Esophagus (tissue), 2 donors: ENCODE results near the gene MMP23B. TPM values are rescaled to one million over a fixed set of nuclear protein-coding genes. Genes with fewer than 3 reads are reported as not detected.

Experiments
- polyA plus RNA-seq, 2 donors: library from polyadenylated mRNA; stranded (reverse); fragments of 200-250 nt; gene quantifications; one replicate each; pipeline ENCODE4 v1.2.3, GENCODE V29; 2013
- donor health status: healthy with polysubstance abuse.
- donor health status: Bipolar disorder and iron deficiency.

MMP23B gene
- polyA plus RNA-seq, 2 donors, result 0.91 to 2.7 TPM

Other genes starting within 250 kb of the MMP23B start
- gene CCNL2, start 232.8 kb upstream of the MMP23B start, polyA plus RNA-seq, result 100 to 1,000 TPM in 1 of 2 donors, 10 to 100 TPM in 1; 97.9 to 210 TPM
- gene MRPL20, start 224.9 kb upstream of the MMP23B start, polyA plus RNA-seq, result 100 to 1,000 TPM in 1 of 2 donors, 10 to 100 TPM in 1; 59.1 to 148 TPM
- 10 to 100 TPM; 10.6 to 12.4 TPM for gene ANKRD65, start 210.9 kb upstream of the MMP23B start, polyA plus RNA-seq
- 10 to 100 TPM; 21.0 to 21.4 TPM for gene VWA1, start 196.5 kb upstream of the MMP23B start, polyA plus RNA-seq
- 1 to 10 TPM; 1.8 to 2.1 TPM for gene ATAD3C, start 182.5 kb upstream of the MMP23B start, polyA plus RNA-seq
- gene ATAD3B, start 160.4 kb upstream of the MMP23B start, polyA plus RNA-seq, result 10 to 100 TPM; 20.7 to 43.3 TPM
- 10 to 100 TPM; 25.4 to 26.1 TPM for gene ATAD3A, start 120.0 kb upstream of the MMP23B start, polyA plus RNA-seq
- 1 to 10 TPM; 2.1 to 3.1 TPM for gene TMEM240, start 91.5 kb upstream of the MMP23B start, polyA plus RNA-seq
- 10 to 100 TPM; 67.7 to 91.4 TPM for gene SSU72, start 57.3 kb upstream of the MMP23B start, polyA plus RNA-seq
- 1 to 10 TPM; 7.5 to 8.3 TPM for gene FNDC10, start 32.0 kb upstream of the MMP23B start, polyA plus RNA-seq
- 100 to 1,000 TPM in 1 of 2 donors, 10 to 100 TPM in 1; 89.9 to 153 TPM for gene MIB2, start 16.7 kb upstream of the MMP23B start, polyA plus RNA-seq
- gene CDK11B, start 26.8 kb downstream of the MMP23B start, polyA plus RNA-seq, result 10 to 100 TPM; 20.6 to 21.0 TPM
- 10 to 100 TPM; 12.0 to 17.9 TPM for gene SLC35E2B, start 60.6 kb downstream of the MMP23B start, polyA plus RNA-seq
- gene CDK11A, start 92.2 kb downstream of the MMP23B start, polyA plus RNA-seq, result 10 to 100 TPM; 15.4 to 56.7 TPM
- gene NADK, start 146.3 kb downstream of the MMP23B start, polyA plus RNA-seq, result 10 to 100 TPM; 32.1 to 39.7 TPM